ENCODE data around the gene ZNF462.

ZNF462 gene

GRCh38 chr9:107018861-107019545 lies 156.0 kb downstream of the ZNF462 start:
- no peak for DNase-seq

GRCh38 chr9:107020040-107020530 lies 157.1 kb downstream of the ZNF462 start:
- no peak for DNase-seq

GRCh38 chr9:107024193-107024592 lies 161.2 kb downstream of the ZNF462 start:
- DNase-seq, result no peak

GRCh38 chr9:107025260-107026035 lies 162.5 kb downstream of the ZNF462 start:
- no peak for DNase-seq

GRCh38 chr9:107029146-107029545 lies 166.2 kb downstream of the ZNF462 start:
- DNase-seq, result no peak

GRCh38 chr9:107033966-107034365 lies 171.0 kb downstream of the ZNF462 start:
- no peak for DNase-seq

GRCh38 chr9:107034831-107035230 lies 171.9 kb downstream of the ZNF462 start:
- DNase-seq, result no peak

- no peak for DNase-seq
These were observed 173.4 kb downstream of the ZNF462 start for GRCh38 chr9:107036367-107036766.

GRCh38 chr9:107039542-107039941 lies 176.6 kb downstream of the ZNF462 start:
- DNase-seq, result no peak

GRCh38 chr9:107042606-107043005 lies 179.6 kb downstream of the ZNF462 start:
- no peak for DNase-seq

GRCh38 chr9:107043886-107044285 lies 180.9 kb downstream of the ZNF462 start:
- DNase-seq, result no peak

- no peak for DNase-seq
These were observed 181.9 kb downstream of the ZNF462 start for GRCh38 chr9:107044872-107045271.

- DNase-seq, result no peak
These were observed 183.7 kb downstream of the ZNF462 start for GRCh38 chr9:107046692-107047091.

- no peak for DNase-seq
These were observed 186.3 kb downstream of the ZNF462 start for GRCh38 chr9:107049046-107049802.

- DNase-seq, result no peak
These were observed 186.8 kb downstream of the ZNF462 start for GRCh38 chr9:107049803-107050184.

GRCh38 chr9:107051392-107051791 lies 188.4 kb downstream of the ZNF462 start:
- no peak for DNase-seq

GRCh38 chr9:107054146-107054545 lies 191.2 kb downstream of the ZNF462 start:
- DNase-seq, result no peak

GRCh38 chr9:107059220-107059619 lies 196.3 kb downstream of the ZNF462 start:
- no peak for DNase-seq

GRCh38 chr9:107060062-107060461 lies 197.1 kb downstream of the ZNF462 start:
- DNase-seq, result no peak

All from SHP77 treated with DMSO at 0.1 percent for 48 hours (cell line).